HEK293 (cell line): ENCODE results near the gene GNAS-AS1.

Experiments used
- CTCF ChIA-PET: fragments of 350-600 bp; formaldehyde crosslinking; extraction: SDS; loops from one replicate; lab custom pipeline; 2021; ENCODE audit warnings: antibody characterized with exemption; lab: Yijun Ruan, JAX
- POLR2A ChIA-PET: fragments of 300-600 bp; formaldehyde crosslinking; extraction: SDS; loops from one replicate; lab custom pipeline; 2020; ENCODE audit warnings: antibody characterized with exemption, inconsistent platforms; lab: Yijun Ruan, JAX
- H3K27ac ChIP-seq: fragments of 200-500 bp; sonication (Bioruptor generic); 2 replicates; pipeline ENCODE4 v1.5.1; 2014; ENCODE audit warnings: low read depth, low read length, control low read depth, inconsistent platforms; ENCODE audit errors: extremely low read depth
- H3K36me3 ChIP-seq, 2 experiments: fragments of 200-500 bp in 1 of 2; sonication (Bioruptor generic) in 1 of 2; 1 replicate in 1 of 2; 2 replicates in 1 of 2; pipeline ENCODE4 v1.5.1; 2014 to 2017; ENCODE audit warnings: inconsistent platforms in 2 of 2, low read length in 2 of 2; ENCODE audit not compliant: control insufficient read depth in 2 of 2, insufficient read depth in 1 of 2
- H3K4me1 ChIP-seq: fragments of 200-500 bp; sonication (Bioruptor generic); 2 replicates; pipeline ENCODE4 v1.5.1; 2014; ENCODE audit warnings: mild to moderate bottlenecking, low read length, inconsistent platforms; ENCODE audit not compliant: control insufficient read depth, insufficient read depth
- H3K4me3 ChIP-seq: 2 replicates; pipeline ENCODE4 v1.5.1; 2011; ENCODE audit warnings: low read depth, mild to moderate bottlenecking, control low read depth, low read length, moderate library complexity
- H3K9me3 ChIP-seq: fragments of 200-500 bp; sonication (Bioruptor generic); 2 replicates; pipeline ENCODE4 v1.5.1; 2014; ENCODE audit warnings: low read depth, low read length, inconsistent platforms; ENCODE audit not compliant: control insufficient read depth, insufficient read depth
- BCL11A ChIP-seq: fragments of 450-650 bp; formaldehyde crosslinking; IDR thresholded peaks from 2 replicates; pipeline ENCODE4 v1.5.1; 2016; ENCODE audit warnings: low read depth, missing biosample characterization, missing genetic modification characterization
- HOXA7 ChIP-seq: sonication (generic); formaldehyde crosslinking; IDR thresholded peaks from 2 replicates; pipeline ENCODE4 v1.8.1; 2022; ENCODE audit warnings: missing genetic modification reagents, borderline replicate concordance
- OVOL3 ChIP-seq: fragments of 450-650 bp; formaldehyde crosslinking; IDR thresholded peaks from 2 replicates; pipeline ENCODE4 v1.5.1; 2016; ENCODE audit warnings: missing biosample characterization, missing genetic modification characterization
- RBAK ChIP-seq: fragments of 450-650 bp; formaldehyde crosslinking; IDR thresholded peaks from 2 replicates; pipeline ENCODE4 v1.5.1; 2016; ENCODE audit warnings: missing biosample characterization, missing genetic modification characterization
- ZIC2 ChIP-seq: fragments of 450-650 bp; formaldehyde crosslinking; IDR thresholded peaks from 2 replicates; pipeline ENCODE4 v1.5.1; 2016; ENCODE audit warnings: missing biosample characterization, missing genetic modification characterization
- ZNF133 ChIP-seq: fragments of 450-650 bp; formaldehyde crosslinking; IDR thresholded peaks from 2 replicates; pipeline ENCODE4 v1.5.1; 2016; ENCODE audit warnings: missing biosample characterization, missing genetic modification characterization
- ZNF155 ChIP-seq: fragments of 450-650 bp; formaldehyde crosslinking; IDR thresholded peaks from 2 replicates; pipeline ENCODE4 v1.5.1; 2016; ENCODE audit warnings: missing biosample characterization, missing genetic modification characterization
- ZNF239 ChIP-seq: fragments of 450-650 bp; formaldehyde crosslinking; IDR thresholded peaks from 2 replicates; pipeline ENCODE4 v1.5.1; 2016; ENCODE audit warnings: missing biosample characterization, missing genetic modification characterization
- ZNF473 ChIP-seq: fragments of 450-650 bp; formaldehyde crosslinking; IDR thresholded peaks from 2 replicates; pipeline ENCODE4 v1.5.1; 2017; ENCODE audit warnings: missing biosample characterization, missing genetic modification characterization
- ZNF510 ChIP-seq: fragments of 450-650 bp; formaldehyde crosslinking; IDR thresholded peaks from 2 replicates; pipeline ENCODE4 v1.5.1; 2018; ENCODE audit warnings: mild to moderate bottlenecking, missing genetic modification characterization, missing biosample characterization; ENCODE audit not compliant: insufficient replicate concordance
- ZNF600 ChIP-seq: fragments of 450-650 bp; formaldehyde crosslinking; IDR thresholded peaks from 2 replicates; pipeline ENCODE4 v1.5.1; 2016; ENCODE audit warnings: missing biosample characterization, missing genetic modification characterization
- ZNF639 ChIP-seq: fragments of 450-650 bp; formaldehyde crosslinking; IDR thresholded peaks from 2 replicates; pipeline ENCODE4 v1.5.1; 2016; ENCODE audit warnings: missing biosample characterization, missing genetic modification characterization
- ZNF747 ChIP-seq: fragments of 450-650 bp; formaldehyde crosslinking; IDR thresholded peaks from 2 replicates; pipeline ENCODE4 v1.5.1; 2016; ENCODE audit warnings: missing biosample characterization, missing genetic modification characterization
- ZNF830 ChIP-seq: fragments of 450-650 bp; IDR thresholded peaks from 2 replicates; pipeline ENCODE4 v1.5.0; 2018; ENCODE audit warnings: missing biosample characterization, missing genetic modification characterization, low read depth, mild to moderate bottlenecking, moderate library complexity
- ZXDB ChIP-seq: fragments of 450-650 bp; formaldehyde crosslinking; IDR thresholded peaks from 2 replicates; pipeline ENCODE4 v1.5.1; 2016; ENCODE audit warnings: missing biosample characterization, missing genetic modification characterization
- TF ChIP-seq, protein P1 (sequence below): fragments of 450-650 bp; formaldehyde crosslinking; IDR thresholded peaks from 2 replicates; pipeline ENCODE4 v1.5.1; 2016; ENCODE audit warnings: missing biosample characterization, missing genetic modification characterization

The GNAS-AS1 gene

DNA sequence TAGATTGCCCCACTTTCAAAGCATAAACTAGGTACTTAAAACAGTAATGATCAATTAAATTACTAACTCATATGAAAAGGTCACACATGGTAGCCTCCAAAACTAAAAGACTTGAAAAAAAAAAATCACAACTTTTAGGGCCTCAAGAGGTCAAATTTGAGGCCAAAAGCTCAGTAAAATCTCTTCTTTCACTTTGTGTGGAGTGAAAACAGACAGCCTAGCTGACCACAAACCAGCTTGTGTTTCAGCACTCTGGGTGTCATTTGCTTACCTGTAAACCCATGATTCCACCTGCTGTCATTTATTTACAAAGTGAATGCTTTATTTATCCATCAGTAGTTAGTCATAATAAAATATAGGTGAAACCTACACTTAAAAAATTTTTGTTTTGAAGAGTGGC lies 35.8 kb upstream of the GNAS-AS1 start:
- Histone ChIP-seq H3K4me1 (no peaks in the 10 kb centered on the region), H3K36me3 (no peaks in the 10 kb centered on the region), H3K27ac (no peak overlapping the region), H3K9me3 (no peaks in the 10 kb centered on the region), H3K4me3 (no peak overlapping the region)
- no peak for TF ChIP-seq ZNF239 (tag by site-specific recombination)
- ChIA-PET CTCF (interaction anchor here (0.7 to 2.1 kb wide), 2 partner anchors 18 to 223 kb away, joined by 4 read pairs; no protein-coding TSS in a partner anchor), POLR2A (interaction anchor here (1.4 kb wide), 1 partner anchor 146 kb away, joined by 5 read pairs; the partner anchor contains the start of gene ATP5F1E)

DNA sequence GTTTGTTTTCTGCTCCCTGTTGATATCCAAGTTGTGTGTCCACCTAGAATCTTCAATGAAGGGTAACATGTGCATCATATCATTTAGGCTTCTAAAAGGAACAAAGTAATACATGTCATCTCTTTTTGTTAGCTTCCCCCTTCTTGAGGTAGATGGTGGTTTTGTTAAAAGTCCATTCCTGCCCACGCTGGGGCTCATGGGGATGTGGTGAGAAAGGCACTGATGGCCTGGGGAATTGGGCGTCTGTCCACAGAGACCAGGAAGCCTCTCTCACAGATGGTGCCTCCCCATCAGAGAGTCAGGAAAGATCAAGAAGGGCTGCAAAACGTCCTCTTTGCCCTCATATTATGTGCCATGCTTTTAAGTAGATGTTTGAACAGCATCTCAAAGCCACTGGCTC lies 34.3 kb upstream of the GNAS-AS1 start:
- ChIA-PET POLR2A (no interaction called here), CTCF (interaction anchor here (0.6 to 1.2 kb wide), 3 partner anchors 13 to 559 kb away, joined by 3 to 6 read pairs (median 3); no protein-coding TSS in a partner anchor)

GRCh38 chr20:58883241-58883691 lies 32.6 kb upstream of the GNAS-AS1 start:
- POLR2A ChIA-PET: no interaction called here
- no peak overlapping the region for H3K4me3 ChIP-seq
- TF ChIP-seq ZNF473 (tag by site-specific recombination) (no peak), HOXA7 (CRISPR knock-in tag) (no peak), OVOL3 (tag by site-specific recombination) (no peak), ZNF830 (tag by site-specific recombination) (no peak), ZNF155 (tag by site-specific recombination) (no peak), RBAK (tag by site-specific recombination) (no peak), ZIC2 (no peak), ZNF510 (tag by site-specific recombination) (no peak), ZXDB (tag by site-specific recombination) (no peak)
- TF ChIP-seq, protein P1, sequence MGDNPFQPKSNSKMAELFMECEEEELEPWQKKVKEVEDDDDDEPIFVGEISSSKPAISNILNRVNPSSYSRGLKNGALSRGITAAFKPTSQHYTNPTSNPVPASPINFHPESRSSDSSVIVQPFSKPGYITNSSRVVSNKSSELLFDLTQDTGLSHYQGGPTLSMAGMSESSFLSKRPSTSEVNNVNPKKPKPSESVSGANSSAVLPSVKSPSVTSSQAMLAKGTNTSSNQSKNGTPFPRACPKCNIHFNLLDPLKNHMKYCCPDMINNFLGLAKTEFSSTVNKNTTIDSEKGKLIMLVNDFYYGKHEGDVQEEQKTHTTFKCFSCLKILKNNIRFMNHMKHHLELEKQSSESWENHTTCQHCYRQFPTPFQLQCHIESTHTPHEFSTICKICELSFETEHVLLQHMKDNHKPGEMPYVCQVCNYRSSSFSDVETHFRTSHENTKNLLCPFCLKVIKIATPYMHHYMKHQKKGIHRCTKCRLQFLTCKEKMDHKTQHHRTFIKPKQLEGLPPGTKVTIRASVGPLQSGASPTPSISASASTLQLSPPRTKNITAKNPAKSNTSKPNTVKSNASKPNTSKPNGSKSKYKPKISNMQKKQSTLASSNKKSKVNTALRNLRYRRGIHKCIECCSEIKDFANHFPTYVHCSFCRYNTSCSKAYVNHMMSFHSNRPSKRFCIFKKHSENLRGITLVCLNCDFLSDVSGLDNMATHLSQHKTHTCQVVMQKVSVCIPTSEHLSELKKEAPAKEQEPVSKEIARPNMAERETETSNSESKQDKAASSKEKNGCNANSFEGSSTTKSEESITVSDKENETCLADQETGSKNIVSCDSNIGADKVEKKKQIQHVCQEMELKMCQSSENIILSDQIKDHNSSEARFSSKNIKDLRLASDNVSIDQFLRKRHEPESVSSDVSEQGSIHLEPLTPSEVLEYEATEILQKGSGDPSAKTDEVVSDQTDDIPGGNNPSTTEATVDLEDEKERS (tag by site-specific recombination): no peak
- TF ChIP-seq, all 188 proteins: peak for 0
- CTCF ChIA-PET: interaction anchor here (0.7 kb wide), 1 partner anchor 613 kb away, joined by 3 read pairs; no protein-coding TSS in a partner anchor
- H3K36me3 ChIP-seq: no peaks in the 10 kb centered on the region
- no peak overlapping the region for H3K27ac ChIP-seq
- H3K9me3 ChIP-seq: no peaks in the 10 kb centered on the region
- H3K4me1 ChIP-seq: no peaks in the 10 kb centered on the region

More for the DNA sequence above, 34.3 kb upstream of the GNAS-AS1 start:
- Histone ChIP-seq H3K9me3 (no peaks in the 10 kb centered on the region), H3K36me3 (no peaks in the 10 kb centered on the region), H3K4me3 (no peak overlapping the region), H3K27ac (no peak overlapping the region), H3K4me1 (no peaks in the 10 kb centered on the region)
- TF ChIP-seq ZNF600 (tag by site-specific recombination): no peak
- TF ChIP-seq BCL11A (tag by site-specific recombination): no peak
- no peak for TF ChIP-seq ZNF133 (tag by site-specific recombination)
- no peak for TF ChIP-seq ZNF747 (tag by site-specific recombination)
- no peak for TF ChIP-seq ZNF639 (tag by site-specific recombination)
